Muscle of leg (tissue), 11 donors: ENCODE measurements around the gene MUC4. TPM values are rescaled to one million over a fixed set of nuclear protein-coding genes. Genes with fewer than 3 reads are reported as not detected.
"Not testable (repeated sequence)": the region's sequence is repeated elsewhere in the genome, so short reads cannot be mapped to it uniquely, and the experiment has no call there.

Experiments used
- DNase-seq: peaks from one replicate; pipeline ENCODE4 v3.0.0; 2013
- H3K27ac ChIP-seq: one replicate; pipeline ENCODE4 v1.5.1; 2013; ENCODE audit warnings: mild to moderate bottlenecking, low read length, control low read depth
- H3K27me3 ChIP-seq: one replicate; pipeline ENCODE4 v1.6.1; 2013; ENCODE audit warnings: low read length; ENCODE audit not compliant: control insufficient read depth, insufficient read depth
- H3K36me3 ChIP-seq: one replicate; pipeline ENCODE4 v1.6.1; 2013; ENCODE audit warnings: low read length; ENCODE audit not compliant: control insufficient read depth, insufficient read depth
- H3K4me1 ChIP-seq: one replicate; pipeline ENCODE4 v1.6.1; 2013; ENCODE audit warnings: low read length; ENCODE audit not compliant: control insufficient read depth, insufficient read depth
- H3K4me3 ChIP-seq: one replicate; pipeline ENCODE4 v1.5.1; 2013; ENCODE audit warnings: low read length, control low read depth
- H3K9me3 ChIP-seq: replicated peaks from 2 replicates; pipeline ENCODE4 v1.6.1; 2013; ENCODE audit warnings: low read depth, low read length; ENCODE audit not compliant: control insufficient read depth
- WGBS: methylation state at CpG from one replicate; pipeline ENCODE4 v1.1.5; 2013; ENCODE audit warnings: missing lambda C conversion rate; ENCODE audit not compliant: insufficient coverage; 5-methylcytosine and 5-hydroxymethylcytosine counted together
- polyA plus RNA-seq, 8 donors: library from polyadenylated mRNA; unstranded; fragments of 120-200 nt; gene quantifications; one replicate each; pipeline versions ENCODE4 v1.2.1 to v1.2.3, GENCODE V29; 2013; ENCODE audit warnings: inconsistent platforms in 1 of 8, low replicate concordance in 1 of 8; ENCODE audit not compliant: insufficient read length in 8 of 8, insufficient read depth in 1 of 8
- total RNA-seq: library from RNA; stranded (reverse); fragments of 120-200 nt; gene quantifications from one replicate; pipeline ENCODE4 v1.2.4, GENCODE V29; 2013

MUC4 gene
- total and polyA plus RNA-seq, 9 donors = 0.18 to 1.1 (median 0.59) TPM

DNA sequence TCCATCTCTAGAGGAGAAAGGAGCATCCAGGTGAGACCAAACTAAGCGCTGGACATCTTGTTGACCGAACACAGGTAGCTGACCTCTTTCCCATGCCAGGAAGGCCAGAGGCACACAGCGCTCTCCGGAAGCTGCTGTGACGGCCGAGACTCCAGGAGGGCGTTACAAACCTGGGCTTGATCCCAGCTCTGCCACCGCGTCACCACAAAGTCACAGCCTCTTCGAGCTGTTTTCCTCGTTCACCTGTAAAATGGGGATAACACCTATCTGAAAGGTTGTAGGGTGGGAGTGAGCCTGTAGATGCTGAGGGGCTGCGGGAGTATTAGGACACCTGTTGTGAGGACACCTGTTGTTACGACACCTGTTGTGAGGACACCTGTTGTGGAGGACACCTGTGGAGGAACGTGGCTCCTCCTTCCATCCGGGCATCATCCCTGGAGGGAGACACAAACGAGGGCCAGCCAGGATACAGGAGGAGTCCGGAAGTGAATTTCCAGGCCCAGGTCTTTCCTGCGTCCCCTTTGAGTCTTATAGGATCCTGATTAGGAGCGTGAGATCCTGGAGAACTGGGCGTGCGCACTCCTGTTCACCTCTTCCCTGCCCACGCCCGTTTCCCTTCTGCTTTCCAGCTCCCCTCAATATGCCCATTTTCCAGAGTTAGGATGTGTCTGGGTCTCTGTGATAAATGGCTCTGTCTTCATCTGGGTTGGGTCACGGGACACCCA lies 2.3 kb upstream of the MUC4 start:
- H3K4me1 ChIP-seq = peaks cover 11% of the 10 kb centered on the region
- no peak for DNase-seq
- no peaks in the 10 kb centered on the region for H3K36me3 ChIP-seq
- H3K27me3 ChIP-seq = peaks cover 17% of the 10 kb centered on the region
- H3K9me3 ChIP-seq = no peaks in the 10 kb centered on the region
- no peak overlapping the region for H3K4me3 ChIP-seq
- WGBS = 89% methylated on average over 17 of the region's 24 CpGs
- no peak overlapping the region for H3K27ac ChIP-seq

DNA sequence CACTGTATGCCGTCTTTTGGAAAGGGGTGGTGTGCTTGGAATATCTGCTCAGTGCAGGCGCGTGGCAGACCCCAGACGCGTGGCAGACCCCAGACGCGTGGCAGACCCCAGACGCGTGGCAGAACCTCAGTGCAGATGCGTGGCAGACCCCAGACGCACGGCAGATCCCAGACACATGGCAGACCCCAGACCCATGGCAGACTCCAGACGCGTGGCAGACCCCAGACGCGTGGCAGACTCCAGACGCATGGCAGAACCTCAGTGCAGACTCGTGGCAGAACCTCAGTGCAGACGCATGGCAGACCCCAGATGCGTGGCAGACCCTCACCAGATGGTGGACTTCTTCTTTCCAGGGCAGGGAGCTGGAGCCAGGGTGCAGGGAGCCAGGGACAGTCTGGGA lies 637 bp upstream of the MUC4 start:
- H3K27me3 ChIP-seq = peaks cover 17% of the 10 kb centered on the region
- no peaks in the 10 kb centered on the region for H3K9me3 ChIP-seq
- H3K4me3 ChIP-seq = no peak overlapping the region
- H3K27ac ChIP-seq = no peak overlapping the region
- DNase-seq = no peak
- WGBS = 86% methylated on average over 20 of the region's 20 CpGs
- no peaks in the 10 kb centered on the region for H3K36me3 ChIP-seq
- peaks cover 13% of the 10 kb centered on the region for H3K4me1 ChIP-seq

DNA sequence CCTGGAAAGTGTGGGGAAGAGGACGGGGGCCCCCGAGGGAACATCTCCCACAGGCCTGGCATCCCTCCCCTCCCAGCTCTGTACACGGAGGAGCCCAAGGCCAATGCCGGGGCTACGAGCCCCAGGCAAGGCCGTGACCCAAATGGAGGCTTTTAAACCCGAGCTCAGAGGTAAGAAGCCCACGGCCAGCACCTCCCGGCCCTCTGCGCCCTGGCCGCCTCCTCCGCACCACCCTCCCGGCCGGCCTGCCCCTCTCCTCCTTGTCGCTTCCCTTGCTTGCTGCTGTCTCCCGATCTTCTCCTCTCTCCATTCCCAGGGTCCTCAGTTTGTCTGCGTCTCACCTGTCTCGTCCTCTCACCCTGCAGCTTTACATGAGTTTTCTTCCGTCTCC lies 1.3 kb downstream of the MUC4 start:
- Histone ChIP-seq H3K36me3 (no peaks in the 10 kb centered on the region), H3K4me1 (peaks cover 22% of the 10 kb centered on the region), H3K27ac (no peak overlapping the region), H3K27me3 (peaks cover 17% of the 10 kb centered on the region), H3K4me3 (no peak overlapping the region), H3K9me3 (no peaks in the 10 kb centered on the region)
- no peak for DNase-seq
- WGBS = 73% methylated on average over 18 of the region's 19 CpGs

DNA sequence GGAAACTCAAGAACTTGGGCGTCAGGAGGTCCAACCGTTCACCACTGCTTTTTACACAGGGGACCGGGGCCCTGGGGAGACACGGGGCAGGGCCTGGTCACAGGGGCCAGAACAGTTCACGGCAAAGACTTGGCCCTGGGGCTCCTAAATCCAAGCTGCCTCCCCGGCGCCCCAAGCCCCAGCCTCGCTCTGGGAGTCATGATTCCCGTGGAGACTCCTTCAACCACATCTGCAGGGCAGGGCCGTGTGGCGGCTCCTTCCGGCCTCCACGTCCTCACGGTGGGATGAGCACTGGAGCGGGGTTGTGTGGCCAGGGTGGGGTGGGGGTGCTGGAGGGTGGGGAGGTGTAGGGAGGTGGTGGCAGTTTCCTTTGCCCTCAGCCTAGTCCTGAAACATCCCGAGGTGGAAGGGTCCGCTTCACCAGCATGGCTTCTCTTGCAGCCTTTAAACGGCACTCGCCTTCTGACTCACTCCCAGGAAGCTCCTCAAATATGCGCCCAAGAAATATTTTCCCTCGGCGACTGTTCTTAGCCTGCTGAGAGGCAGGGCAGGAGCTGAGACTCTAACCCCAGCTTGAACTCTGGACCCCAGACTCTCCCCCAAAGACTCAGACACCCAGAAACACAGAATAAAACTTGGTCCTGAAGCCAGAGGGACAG lies 1.8 kb downstream of the MUC4 start:
- H3K9me3 ChIP-seq = no peaks in the 10 kb centered on the region
- DNase-seq = no peak
- WGBS = 75% methylated on average over 12 of the region's 22 CpGs

DNA sequence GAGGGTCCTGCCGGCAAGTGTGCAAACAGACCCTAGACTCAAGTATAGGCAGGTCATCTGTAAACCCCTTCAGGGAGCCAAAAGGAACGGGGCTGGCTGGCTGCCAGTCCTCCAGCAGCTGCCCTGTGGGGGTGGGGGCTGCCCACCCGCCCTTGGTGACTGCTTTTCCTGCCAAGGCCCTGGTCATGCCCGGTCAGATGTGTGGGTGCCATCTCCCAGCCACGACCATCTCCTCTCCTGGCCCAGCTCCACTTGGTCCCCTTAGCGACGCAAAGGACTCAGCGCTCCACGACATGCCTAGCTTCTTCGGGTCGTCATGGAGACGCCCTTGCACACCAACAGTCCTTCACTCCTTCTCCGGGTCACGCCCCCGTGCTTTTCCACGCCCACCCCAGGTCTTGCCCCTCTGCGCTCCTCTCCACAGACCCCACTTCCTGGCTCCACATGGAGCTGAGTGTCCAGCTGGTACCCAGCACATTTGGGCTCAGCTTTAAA lies 2.4 kb downstream of the MUC4 start:
- no peaks in the 10 kb centered on the region for H3K9me3 ChIP-seq
- WGBS = 72% methylated on average over 16 of the region's 17 CpGs
- no peak overlapping the region for H3K4me3 ChIP-seq
- DNase-seq = no peak
- H3K27ac ChIP-seq = no peak overlapping the region
- H3K36me3 ChIP-seq = no peaks in the 10 kb centered on the region
- H3K27me3 ChIP-seq = peaks cover 17% of the 10 kb centered on the region
- H3K4me1 ChIP-seq = peaks cover 31% of the 10 kb centered on the region

More for the DNA sequence above, 1.8 kb downstream of the MUC4 start:
- Histone ChIP-seq H3K36me3 (no peaks in the 10 kb centered on the region), H3K4me3 (no peak overlapping the region), H3K27ac (no peak overlapping the region), H3K27me3 (peaks cover 17% of the 10 kb centered on the region), H3K4me1 (peaks cover 27% of the 10 kb centered on the region)

DNA sequence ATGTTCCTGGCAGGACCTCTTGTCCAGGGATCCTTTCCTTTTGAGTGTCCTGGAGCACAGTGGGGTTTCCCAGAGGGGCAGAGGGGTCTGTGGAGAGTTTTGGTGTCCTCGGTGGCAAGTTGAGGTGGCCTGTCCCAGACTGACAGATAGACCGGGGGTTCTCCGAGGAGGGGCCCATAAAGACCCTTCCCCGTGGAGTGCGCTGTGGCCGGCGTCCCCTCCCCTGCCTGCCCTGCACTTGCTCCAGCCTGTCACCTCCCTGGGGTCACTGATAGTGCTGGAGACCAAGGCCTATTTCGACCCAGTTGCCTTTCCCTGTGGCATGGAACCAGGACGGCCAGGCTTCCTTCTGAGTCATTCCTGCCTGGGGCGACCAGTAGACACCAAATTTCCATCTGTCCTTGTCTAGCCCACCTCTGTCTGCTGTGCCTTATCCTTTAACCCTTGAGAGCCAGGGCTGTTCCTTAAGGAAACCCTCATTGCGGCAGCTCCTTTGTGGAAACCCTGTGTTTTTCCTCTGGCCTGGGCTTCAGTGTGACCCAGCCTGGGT lies 2.9 kb downstream of the MUC4 start:
- 74% methylated on average over 10 of the region's 11 CpGs for WGBS
- no peak for DNase-seq
- H3K36me3 ChIP-seq = no peaks in the 10 kb centered on the region
- no peak overlapping the region for H3K27ac ChIP-seq
- no peak overlapping the region for H3K4me3 ChIP-seq
- H3K4me1 ChIP-seq = peaks cover 36% of the 10 kb centered on the region
- no peaks in the 10 kb centered on the region for H3K9me3 ChIP-seq
- H3K27me3 ChIP-seq = peaks cover 20% of the 10 kb centered on the region

DNA sequence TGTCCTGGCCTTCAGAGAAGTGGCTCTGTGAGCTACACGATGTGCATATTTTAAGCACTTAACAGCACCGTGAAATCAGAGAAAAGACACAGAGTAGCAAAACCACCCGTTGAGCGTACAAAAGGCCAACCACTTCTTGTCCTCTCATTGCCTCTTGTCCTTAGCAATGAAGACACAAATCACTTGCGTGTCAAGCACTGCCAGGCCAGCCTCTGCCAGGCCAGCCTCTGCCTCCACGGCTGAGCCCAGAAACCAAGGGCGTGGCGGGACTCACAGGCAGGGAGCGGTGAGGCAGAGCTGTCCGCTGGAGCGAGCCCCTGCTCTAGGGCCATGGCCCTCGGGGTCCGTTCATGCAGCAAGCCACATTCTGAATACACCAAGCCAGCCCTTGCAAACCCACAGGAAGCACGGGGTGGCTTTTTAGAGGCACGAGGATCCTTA lies 4.0 kb downstream of the MUC4 start:
- 76% methylated on average over 15 of the region's 15 CpGs for WGBS
- Histone ChIP-seq H3K36me3 (no peaks in the 10 kb centered on the region), H3K27me3 (peaks cover 19% of the 10 kb centered on the region), H3K4me3 (no peak overlapping the region), H3K27ac (no peak overlapping the region), H3K9me3 (no peaks in the 10 kb centered on the region), H3K4me1 (peaks cover 47% of the 10 kb centered on the region)
- no peak for DNase-seq

DNA sequence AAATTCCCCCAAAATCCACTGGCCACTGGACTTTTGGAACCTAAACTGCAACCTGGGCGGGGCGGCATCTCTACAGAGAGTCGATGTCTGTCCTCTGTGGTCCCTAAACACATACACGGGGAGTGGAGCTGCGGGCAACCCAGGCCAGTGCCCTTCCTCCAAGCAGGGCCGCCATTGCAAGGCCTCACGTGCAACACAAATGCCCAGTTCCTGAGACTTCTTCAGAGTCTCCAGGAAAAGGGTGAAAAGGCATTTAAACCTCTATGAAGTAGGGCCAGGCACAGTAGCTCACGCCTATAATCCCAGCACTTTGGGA lies 4.9 kb downstream of the MUC4 start:
- Histone ChIP-seq H3K4me3 (no peak overlapping the region), H3K9me3 (no peaks in the 10 kb centered on the region), H3K36me3 (no peaks in the 10 kb centered on the region), H3K4me1 (peaks cover 55% of the 10 kb centered on the region), H3K27ac (no peak overlapping the region), H3K27me3 (peaks cover 12% of the 10 kb centered on the region)
- 96% methylated on average over 7 of the region's 8 CpGs for WGBS
- no peak for DNase-seq

DNA sequence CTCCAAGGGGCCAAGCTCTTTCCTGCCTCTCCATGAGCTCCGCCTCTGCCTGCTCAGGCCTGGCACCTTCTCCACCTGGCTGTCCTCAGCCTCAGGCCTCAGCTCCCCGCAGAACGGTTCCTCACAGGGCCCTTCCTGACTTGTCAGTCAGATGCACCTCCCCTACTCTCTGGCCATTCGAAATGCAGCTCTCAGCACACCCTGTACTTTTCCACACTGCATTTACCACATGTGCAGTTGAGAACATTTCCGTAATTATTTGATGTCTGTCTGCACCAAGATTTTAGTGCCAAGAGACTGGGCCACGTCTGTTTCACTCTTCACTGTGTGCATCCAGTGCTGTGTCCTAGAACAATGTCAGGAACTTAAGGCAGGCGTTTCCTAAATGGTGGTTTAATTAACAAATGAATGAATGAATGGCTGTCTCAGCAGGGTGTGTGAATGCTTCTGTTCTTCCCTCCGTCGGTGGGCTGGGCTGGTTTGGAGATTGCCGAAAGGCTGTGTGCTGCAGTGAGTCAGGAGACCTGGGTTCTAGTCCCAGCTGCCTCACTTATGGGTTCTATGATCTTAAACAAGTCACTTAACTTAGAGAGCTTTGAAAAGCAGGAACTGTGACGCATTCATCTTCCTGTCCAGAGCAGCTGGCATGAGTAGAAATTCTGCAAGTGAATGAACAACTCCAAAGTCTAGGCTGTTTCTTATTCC lies 5.4 kb downstream of the MUC4 start:
- 40% methylated on average over 8 of the region's 11 CpGs for WGBS
- Histone ChIP-seq H3K36me3 (no peaks in the 10 kb centered on the region), H3K27ac (peak overlapping the region; percentile 3), H3K27me3 (peaks cover 9% of the 10 kb centered on the region), H3K9me3 (no peaks in the 10 kb centered on the region), H3K4me1 (peaks cover 55% of the 10 kb centered on the region), H3K4me3 (no peak overlapping the region)
- peak; percentile 48 for DNase-seq

DNA sequence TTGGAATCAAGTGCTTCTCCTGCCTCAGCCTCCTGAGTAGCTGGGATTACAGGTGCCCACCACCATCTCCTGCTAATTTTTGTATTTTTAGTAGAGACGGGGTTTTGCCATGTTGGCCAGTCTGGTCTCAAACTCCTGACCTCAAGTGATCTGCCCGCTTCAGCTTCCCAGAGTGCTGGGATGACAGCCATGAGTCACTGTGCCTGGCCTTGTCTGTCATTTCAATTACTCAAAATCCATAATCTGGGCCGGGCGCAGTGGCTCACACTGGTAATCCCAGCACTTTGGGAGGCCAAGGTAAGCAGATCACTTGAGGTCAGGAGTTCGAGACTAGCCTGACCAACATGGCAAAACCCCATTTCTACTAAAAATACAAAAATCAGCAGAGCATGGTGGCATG lies 6.1 kb downstream of the MUC4 start:
- WGBS = 87% methylated on average over 3 of the region's 5 CpGs
- H3K36me3 ChIP-seq, H3K4me3 ChIP-seq, DNase-seq, H3K9me3 ChIP-seq, H3K27ac ChIP-seq: not testable (repeated sequence)
- Histone ChIP-seq H3K4me1 (peaks cover 59% of the 10 kb centered on the region), H3K27me3 (peaks cover 11% of the 10 kb centered on the region)
